HG02973 (cell line): ENCODE data around the gene DCUN1D2.
"Not testable (repeated sequence)": the region's sequence is repeated elsewhere in the genome, so short reads cannot be mapped to it uniquely, and the experiment has no call there.

Experiments
- ATAC-seq: cut with Tn5 transposase; IDR thresholded peaks from one replicate; pipeline ENCODE4 v1.9.1; 2021; ENCODE audit warnings: moderate library complexity; ENCODE audit not compliant: unreplicated experiment

DCUN1D2 gene

GRCh38 chr13:113448885-113449692, 41.4 kb downstream of the DCUN1D2 start:
- ATAC-seq: no peak

- no peak for ATAC-seq
These were observed 42.0 kb downstream of the DCUN1D2 start for GRCh38 chr13:113448545-113448884.

GRCh38 chr13:113447596-113447995, 42.9 kb downstream of the DCUN1D2 start:
- ATAC-seq: no peak

- ATAC-seq: no peak
These were observed 44.0 kb downstream of the DCUN1D2 start for GRCh38 chr13:113446488-113446854.

- ATAC-seq: no peak
These were observed 44.6 kb downstream of the DCUN1D2 start for GRCh38 chr13:113445791-113446487.

- no peak for ATAC-seq
These were observed 46.5 kb downstream of the DCUN1D2 start for GRCh38 chr13:113443991-113444390.

- ATAC-seq: no peak
These were observed 47.5 kb downstream of the DCUN1D2 start for GRCh38 chr13:113442985-113443362.

- ATAC-seq: no peak
These were observed 48.0 kb downstream of the DCUN1D2 start for GRCh38 chr13:113442354-113442984.

- no peak for ATAC-seq
These were observed 48.9 kb downstream of the DCUN1D2 start for GRCh38 chr13:113441661-113442060.

GRCh38 chr13:113437408-113438010, 53.0 kb downstream of the DCUN1D2 start:
- no peak for ATAC-seq

- ATAC-seq: not testable (repeated sequence)
These were observed 53.6 kb downstream of the DCUN1D2 start for GRCh38 chr13:113436866-113437265.

GRCh38 chr13:113435907-113436306, 54.6 kb downstream of the DCUN1D2 start:
- ATAC-seq: not testable (repeated sequence)

GRCh38 chr13:113433391-113433916, 57.1 kb downstream of the DCUN1D2 start:
- no peak for ATAC-seq

- ATAC-seq: no peak
These were observed 57.8 kb downstream of the DCUN1D2 start for GRCh38 chr13:113432506-113433270.

GRCh38 chr13:113431171-113431570, 59.3 kb downstream of the DCUN1D2 start:
- ATAC-seq: no peak

- no peak for ATAC-seq
These were observed 60.0 kb downstream of the DCUN1D2 start for GRCh38 chr13:113430378-113431110.

GRCh38 chr13:113429608-113429985, 60.9 kb downstream of the DCUN1D2 start:
- ATAC-seq: no peak

GRCh38 chr13:113428871-113429607, 61.5 kb downstream of the DCUN1D2 start:
- ATAC-seq: no peak

GRCh38 chr13:113428469-113428865, 62.0 kb downstream of the DCUN1D2 start:
- no peak for ATAC-seq
